ENCODE data around the gene UNC5A.
"Not testable (repeated sequence)": the region's sequence is repeated elsewhere in the genome, so short reads cannot be mapped to it uniquely, and the experiment has no call there.

Gene UNC5A

GRCh38 chr5:176870110-176870591 is 59.8 kb downstream of the UNC5A start:
- no peak overlapping the region for H3K9ac ChIP-seq
- H3K9me3 ChIP-seq (replicated peaks in 1 of 11) = peaks cover 39 to 61% (median 53%) of the 10 kb centered on the region in 11 experiments
- TF ChIP-seq Cebpa-rat (IDR thresholded peaks at IDR 0.05) = no peak
- H3K36me3 ChIP-seq = no peaks in the 10 kb centered on the region
- peak overlapping the region in 6 of 11 experiments; percentile 6 to 35 (median 23); a peak in 9 of 22 replicates for H3K4me2 ChIP-seq
- H3K4me3 ChIP-seq = peak overlapping the region in 3 of 10 experiments; percentile 13 to 24 (median 18); a peak in 2 of 20 replicates
- peak overlapping the region in 3 of 11 experiments; percentile 40 to 63 (median 61); a peak in 4 of 22 replicates for H3K27ac ChIP-seq
- peaks cover 0 to 25% (median 12%) of the 10 kb centered on the region in 11 experiments; a peak in 12 of 22 replicates for H4K20me1 ChIP-seq
- peaks cover 6 to 20% (median 14%) of the 10 kb centered on the region in 10 experiments; a peak in 18 of 20 replicates for H3K4me1 ChIP-seq
- peaks cover 33 to 64% (median 56%) of the 10 kb centered on the region in 11 experiments for H3K27me3 ChIP-seq

- H3K9ac ChIP-seq, H3K36me3 ChIP-seq: not testable (repeated sequence)
- H3K27ac ChIP-seq = peak overlapping the region in 3 of 11 experiments; percentile 40 to 63 (median 61); a peak in 5 of 22 replicates
- H3K27me3 ChIP-seq = peaks cover 33 to 64% (median 56%) of the 10 kb centered on the region in 11 experiments
- peaks cover 39 to 61% (median 53%) of the 10 kb centered on the region in 11 experiments for H3K9me3 ChIP-seq (replicated peaks in 1 of 11)
- peaks cover 6 to 22% (median 16%) of the 10 kb centered on the region in 10 experiments for H3K4me1 ChIP-seq
- peaks cover 0 to 25% (median 10%) of the 10 kb centered on the region in 11 experiments; a peak in 14 of 22 replicates for H4K20me1 ChIP-seq
- peak overlapping the region in 3 of 10 experiments; percentile 13 to 24 (median 18); a peak in 2 of 20 replicates for H3K4me3 ChIP-seq
- peak overlapping the region in 6 of 11 experiments; percentile 6 to 35 (median 23); a peak in 5 of 22 replicates for H3K4me2 ChIP-seq
These were observed 60.3 kb downstream of the UNC5A start for GRCh38 chr5:176870644-176871043.

- peaks cover 39 to 61% (median 53%) of the 10 kb centered on the region in 11 experiments for H3K9me3 ChIP-seq (replicated peaks in 1 of 11)
- H3K36me3 ChIP-seq, H3K4me3 ChIP-seq, H3K4me2 ChIP-seq, H3K9ac ChIP-seq: not testable (repeated sequence)
- H3K27me3 ChIP-seq = peaks cover 33 to 64% (median 56%) of the 10 kb centered on the region in 11 experiments
- H3K27ac ChIP-seq = peak overlapping the region in 3 of 11 experiments; percentile 37 to 68 (median 59); a peak in 6 of 22 replicates
- peaks cover 0 to 28% (median 20%) of the 10 kb centered on the region in 11 experiments; a peak in 15 of 22 replicates for H4K20me1 ChIP-seq
- H3K4me1 ChIP-seq = peaks cover 19 to 38% (median 27%) of the 10 kb centered on the region in 10 experiments
These were observed 62.2 kb downstream of the UNC5A start for GRCh38 chr5:176872586-176872985.

GRCh38 chr5:176873011-176873410 is 62.7 kb downstream of the UNC5A start:
- Histone ChIP-seq H3K4me2 (peak overlapping the region in 3 of 11 experiments; percentile 10 to 41 (median 35); a peak in 3 of 22 replicates), H4K20me1 (peaks cover 0 to 31% (median 25%) of the 10 kb centered on the region in 11 experiments; a peak in 15 of 22 replicates)

GRCh38 chr5:176873541-176874172 is 63.3 kb downstream of the UNC5A start:
- no peak for TF ChIP-seq Cebpa-rat (IDR thresholded peaks at IDR 0.05)
- H3K9me3 ChIP-seq (replicated peaks in 1 of 11) = peaks cover 39 to 53% (median 47%) of the 10 kb centered on the region in 11 experiments
- peaks cover 42 to 64% (median 56%) of the 10 kb centered on the region in 11 experiments for H3K27me3 ChIP-seq
- peaks cover 0 to 37% (median 25%) of the 10 kb centered on the region in 11 experiments; a peak in 15 of 22 replicates for H4K20me1 ChIP-seq
- H3K4me2 ChIP-seq = peak overlapping the region in 10 of 11 experiments; percentile 4 to 41 (median 26); a peak in 11 of 22 replicates
- H3K9ac ChIP-seq = no peak overlapping the region
- H3K4me3 ChIP-seq = peak overlapping the region in 2 of 10 experiments; percentile 1 to 26; a peak in 2 of 20 replicates
- peaks cover 19 to 38% (median 27%) of the 10 kb centered on the region in 10 experiments for H3K4me1 ChIP-seq
- no peaks in the 10 kb centered on the region for H3K36me3 ChIP-seq
- peak overlapping the region in 2 of 11 experiments; percentile 14 to 68; a peak in 3 of 22 replicates for H3K27ac ChIP-seq

More at GRCh38 chr5:176873011-176873410, 62.7 kb downstream of the UNC5A start:
- H3K4me3 ChIP-seq, H3K36me3 ChIP-seq, H3K9ac ChIP-seq: not testable (repeated sequence)
- peaks cover 19 to 38% (median 27%) of the 10 kb centered on the region in 10 experiments for H3K4me1 ChIP-seq
- H3K27me3 ChIP-seq = peaks cover 36 to 64% (median 56%) of the 10 kb centered on the region in 11 experiments
- peaks cover 39 to 59% (median 53%) of the 10 kb centered on the region in 11 experiments for H3K9me3 ChIP-seq (replicated peaks in 1 of 11)
- H3K27ac ChIP-seq = peak overlapping the region in 3 of 11 experiments; percentile 14 to 68 (median 16); a peak in 4 of 22 replicates

GRCh38 chr5:176874198-176874780 is 63.9 kb downstream of the UNC5A start:
- Histone ChIP-seq H3K4me1 (peaks cover 19 to 38% (median 27%) of the 10 kb centered on the region in 10 experiments), H3K27ac (no peak overlapping the region), H3K9ac (no peak overlapping the region), H3K9me3 (replicated peaks in 1 of 11) (peaks cover 34 to 47% (median 41%) of the 10 kb centered on the region in 11 experiments), H3K36me3 (no peaks in the 10 kb centered on the region), H3K27me3 (peaks cover 48 to 64% (median 54%) of the 10 kb centered on the region in 11 experiments), H3K4me3 (no peak overlapping the region), H4K20me1 (peaks cover 0 to 43% (median 25%) of the 10 kb centered on the region in 11 experiments; a peak in 16 of 22 replicates), H3K4me2 (peak overlapping the region in 7 of 11 experiments; percentile 10 to 41 (median 28); a peak in 7 of 22 replicates)
- TF ChIP-seq Cebpa-rat (IDR thresholded peaks at IDR 0.05) = no peak

- Histone ChIP-seq H3K4me1 (peaks cover 19 to 37% (median 26%) of the 10 kb centered on the region in 10 experiments), H3K4me2 (peak overlapping the region in 3 of 11 experiments; percentile 20 to 58 (median 55); a peak in 2 of 22 replicates), H4K20me1 (peaks cover 0 to 51% (median 25%) of the 10 kb centered on the region in 11 experiments; a peak in 16 of 22 replicates), H3K9me3 (replicated peaks in 1 of 11) (peaks cover 27 to 39% (median 33%) of the 10 kb centered on the region in 11 experiments), H3K27me3 (peaks cover 48 to 66% (median 54%) of the 10 kb centered on the region in 11 experiments), H3K36me3 (0 out of 22 replicates have a peak, but pooled peaks cover 0 to under 1% (median 0%) of the 10 kb centered on the region in 11 experiments), H3K27ac (no peak overlapping the region), H3K4me3 (no peak overlapping the region), H3K9ac (no peak overlapping the region)
- TF ChIP-seq Cebpa-rat (IDR thresholded peaks at IDR 0.05) = no peak
These were observed 64.7 kb downstream of the UNC5A start for GRCh38 chr5:176875014-176875550.
